HEK293 (cell line): Measurements from ENCODE around the gene APLP2.

Source experiments
- CTCF ChIA-PET: fragments of 350-600 bp; formaldehyde crosslinking; extraction: SDS; loops from one replicate; lab custom pipeline; 2021; ENCODE audit warnings: antibody characterized with exemption; lab: Yijun Ruan, JAX
- POLR2A ChIA-PET: fragments of 300-600 bp; formaldehyde crosslinking; extraction: SDS; loops from one replicate; lab custom pipeline; 2020; ENCODE audit warnings: antibody characterized with exemption, inconsistent platforms; lab: Yijun Ruan, JAX
- H3K27ac ChIP-seq: fragments of 200-500 bp; sonication (Bioruptor generic); 2 replicates; pipeline ENCODE4 v1.5.1; 2014; ENCODE audit warnings: low read depth, low read length, control low read depth, inconsistent platforms; ENCODE audit errors: extremely low read depth
- H3K36me3 ChIP-seq, 2 experiments: fragments of 200-500 bp in 1 of 2; sonication (Bioruptor generic) in 1 of 2; 1 replicate in 1 of 2; 2 replicates in 1 of 2; pipeline ENCODE4 v1.5.1; 2014 to 2017; ENCODE audit warnings: inconsistent platforms in 2 of 2, low read length in 2 of 2; ENCODE audit not compliant: control insufficient read depth in 2 of 2, insufficient read depth in 1 of 2
- H3K4me1 ChIP-seq: fragments of 200-500 bp; sonication (Bioruptor generic); 2 replicates; pipeline ENCODE4 v1.5.1; 2014; ENCODE audit warnings: mild to moderate bottlenecking, low read length, inconsistent platforms; ENCODE audit not compliant: control insufficient read depth, insufficient read depth
- H3K4me3 ChIP-seq: 2 replicates; pipeline ENCODE4 v1.5.1; 2011; ENCODE audit warnings: low read depth, mild to moderate bottlenecking, control low read depth, low read length, moderate library complexity
- H3K9me3 ChIP-seq: fragments of 200-500 bp; sonication (Bioruptor generic); 2 replicates; pipeline ENCODE4 v1.5.1; 2014; ENCODE audit warnings: low read depth, low read length, inconsistent platforms; ENCODE audit not compliant: control insufficient read depth, insufficient read depth
- OVOL3 ChIP-seq: fragments of 450-650 bp; formaldehyde crosslinking; IDR thresholded peaks from 2 replicates; pipeline ENCODE4 v1.5.1; 2016; ENCODE audit warnings: missing biosample characterization, missing genetic modification characterization
- ZNF138 ChIP-seq: fragments of 450-650 bp; formaldehyde crosslinking; IDR thresholded peaks from 2 replicates; pipeline ENCODE4 v1.5.1; 2016; ENCODE audit warnings: missing biosample characterization, missing genetic modification characterization, borderline replicate concordance
- ZNF292 ChIP-seq: fragments of 450-650 bp; formaldehyde crosslinking; IDR thresholded peaks from 2 replicates; pipeline ENCODE4 v1.5.1; 2016; ENCODE audit warnings: low read depth, missing biosample characterization, missing genetic modification characterization, borderline replicate concordance
- ZNF324 ChIP-seq: fragments of 450-650 bp; formaldehyde crosslinking; IDR thresholded peaks from 2 replicates; pipeline ENCODE4 v1.5.1; 2016; ENCODE audit warnings: missing biosample characterization, missing genetic modification characterization
- ZNF350 ChIP-seq: fragments of 450-650 bp; formaldehyde crosslinking; IDR thresholded peaks from 2 replicates; pipeline ENCODE4 v1.5.0; 2017; ENCODE audit warnings: missing biosample characterization, mild to moderate bottlenecking, missing genetic modification characterization
- ZNF510 ChIP-seq: fragments of 450-650 bp; formaldehyde crosslinking; IDR thresholded peaks from 2 replicates; pipeline ENCODE4 v1.5.1; 2018; ENCODE audit warnings: mild to moderate bottlenecking, missing genetic modification characterization, missing biosample characterization; ENCODE audit not compliant: insufficient replicate concordance
- ZNF521 ChIP-seq: fragments of 450-650 bp; formaldehyde crosslinking; IDR thresholded peaks from 2 replicates; pipeline ENCODE4 v1.5.1; 2017; ENCODE audit warnings: missing biosample characterization, mild to moderate bottlenecking, missing genetic modification characterization
- ZNF530 ChIP-seq: fragments of 450-650 bp; formaldehyde crosslinking; IDR thresholded peaks from 2 replicates; pipeline ENCODE4 v1.5.1; 2016; ENCODE audit warnings: low read depth, missing biosample characterization, missing genetic modification characterization
- ZNF664 ChIP-seq: fragments of 450-650 bp; formaldehyde crosslinking; IDR thresholded peaks from 2 replicates; pipeline ENCODE4 v1.5.1; 2016; ENCODE audit warnings: missing biosample characterization, missing genetic modification characterization
- ZNF677 ChIP-seq: fragments of 450-650 bp; IDR thresholded peaks from 2 replicates; pipeline ENCODE4 v1.5.0; 2018; ENCODE audit warnings: missing biosample characterization, mild to moderate bottlenecking, missing genetic modification characterization, moderate library complexity
- TF ChIP-seq, protein P1 (sequence below): fragments of 450-650 bp; formaldehyde crosslinking; IDR thresholded peaks from 2 replicates; pipeline ENCODE4 v1.5.1; 2016; ENCODE audit warnings: missing biosample characterization, missing genetic modification characterization, borderline replicate concordance
- TF ChIP-seq, protein P2 (sequence below): fragments of 450-650 bp; formaldehyde crosslinking; IDR thresholded peaks from 2 replicates; pipeline ENCODE4 v1.5.1; 2017; ENCODE audit warnings: missing biosample characterization, missing genetic modification characterization
- TF ChIP-seq, protein P3 (sequence below): fragments of 450-650 bp; formaldehyde crosslinking; IDR thresholded peaks from 2 replicates; pipeline ENCODE4 v1.5.1; 2016; ENCODE audit warnings: missing biosample characterization, missing genetic modification characterization

APLP2 gene

DNA sequence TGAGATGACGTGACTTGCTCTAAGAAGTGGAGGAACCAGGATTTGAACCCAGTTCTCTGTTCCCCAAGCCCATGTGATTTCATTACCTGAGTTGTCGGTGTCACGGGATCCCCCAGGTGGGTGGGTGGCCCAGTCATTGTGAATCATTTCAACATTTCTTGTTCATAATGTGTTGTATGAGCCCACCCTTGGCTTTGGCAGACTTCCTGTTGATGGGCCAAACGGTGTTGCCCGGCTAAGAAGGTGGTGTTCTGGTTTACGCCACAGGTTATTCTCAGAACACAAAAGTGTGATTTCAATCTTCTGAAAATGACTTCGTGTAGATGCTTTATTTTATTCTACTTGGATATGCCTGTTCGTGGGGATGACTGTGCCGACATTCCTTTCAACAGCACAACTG lies 68.3 kb downstream of the APLP2 start (continued):
- TF ChIP-seq, protein P1, sequence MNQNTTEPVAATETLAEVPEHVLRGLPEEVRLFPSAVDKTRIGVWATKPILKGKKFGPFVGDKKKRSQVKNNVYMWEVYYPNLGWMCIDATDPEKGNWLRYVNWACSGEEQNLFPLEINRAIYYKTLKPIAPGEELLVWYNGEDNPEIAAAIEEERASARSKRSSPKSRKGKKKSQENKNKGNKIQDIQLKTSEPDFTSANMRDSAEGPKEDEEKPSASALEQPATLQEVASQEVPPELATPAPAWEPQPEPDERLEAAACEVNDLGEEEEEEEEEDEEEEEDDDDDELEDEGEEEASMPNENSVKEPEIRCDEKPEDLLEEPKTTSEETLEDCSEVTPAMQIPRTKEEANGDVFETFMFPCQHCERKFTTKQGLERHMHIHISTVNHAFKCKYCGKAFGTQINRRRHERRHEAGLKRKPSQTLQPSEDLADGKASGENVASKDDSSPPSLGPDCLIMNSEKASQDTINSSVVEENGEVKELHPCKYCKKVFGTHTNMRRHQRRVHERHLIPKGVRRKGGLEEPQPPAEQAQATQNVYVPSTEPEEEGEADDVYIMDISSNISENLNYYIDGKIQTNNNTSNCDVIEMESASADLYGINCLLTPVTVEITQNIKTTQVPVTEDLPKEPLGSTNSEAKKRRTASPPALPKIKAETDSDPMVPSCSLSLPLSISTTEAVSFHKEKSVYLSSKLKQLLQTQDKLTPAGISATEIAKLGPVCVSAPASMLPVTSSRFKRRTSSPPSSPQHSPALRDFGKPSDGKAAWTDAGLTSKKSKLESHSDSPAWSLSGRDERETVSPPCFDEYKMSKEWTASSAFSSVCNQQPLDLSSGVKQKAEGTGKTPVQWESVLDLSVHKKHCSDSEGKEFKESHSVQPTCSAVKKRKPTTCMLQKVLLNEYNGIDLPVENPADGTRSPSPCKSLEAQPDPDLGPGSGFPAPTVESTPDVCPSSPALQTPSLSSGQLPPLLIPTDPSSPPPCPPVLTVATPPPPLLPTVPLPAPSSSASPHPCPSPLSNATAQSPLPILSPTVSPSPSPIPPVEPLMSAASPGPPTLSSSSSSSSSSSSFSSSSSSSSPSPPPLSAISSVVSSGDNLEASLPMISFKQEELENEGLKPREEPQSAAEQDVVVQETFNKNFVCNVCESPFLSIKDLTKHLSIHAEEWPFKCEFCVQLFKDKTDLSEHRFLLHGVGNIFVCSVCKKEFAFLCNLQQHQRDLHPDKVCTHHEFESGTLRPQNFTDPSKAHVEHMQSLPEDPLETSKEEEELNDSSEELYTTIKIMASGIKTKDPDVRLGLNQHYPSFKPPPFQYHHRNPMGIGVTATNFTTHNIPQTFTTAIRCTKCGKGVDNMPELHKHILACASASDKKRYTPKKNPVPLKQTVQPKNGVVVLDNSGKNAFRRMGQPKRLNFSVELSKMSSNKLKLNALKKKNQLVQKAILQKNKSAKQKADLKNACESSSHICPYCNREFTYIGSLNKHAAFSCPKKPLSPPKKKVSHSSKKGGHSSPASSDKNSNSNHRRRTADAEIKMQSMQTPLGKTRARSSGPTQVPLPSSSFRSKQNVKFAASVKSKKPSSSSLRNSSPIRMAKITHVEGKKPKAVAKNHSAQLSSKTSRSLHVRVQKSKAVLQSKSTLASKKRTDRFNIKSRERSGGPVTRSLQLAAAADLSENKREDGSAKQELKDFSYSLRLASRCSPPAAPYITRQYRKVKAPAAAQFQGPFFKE (tag by site-specific recombination): no peak
- TF ChIP-seq, protein P2, sequence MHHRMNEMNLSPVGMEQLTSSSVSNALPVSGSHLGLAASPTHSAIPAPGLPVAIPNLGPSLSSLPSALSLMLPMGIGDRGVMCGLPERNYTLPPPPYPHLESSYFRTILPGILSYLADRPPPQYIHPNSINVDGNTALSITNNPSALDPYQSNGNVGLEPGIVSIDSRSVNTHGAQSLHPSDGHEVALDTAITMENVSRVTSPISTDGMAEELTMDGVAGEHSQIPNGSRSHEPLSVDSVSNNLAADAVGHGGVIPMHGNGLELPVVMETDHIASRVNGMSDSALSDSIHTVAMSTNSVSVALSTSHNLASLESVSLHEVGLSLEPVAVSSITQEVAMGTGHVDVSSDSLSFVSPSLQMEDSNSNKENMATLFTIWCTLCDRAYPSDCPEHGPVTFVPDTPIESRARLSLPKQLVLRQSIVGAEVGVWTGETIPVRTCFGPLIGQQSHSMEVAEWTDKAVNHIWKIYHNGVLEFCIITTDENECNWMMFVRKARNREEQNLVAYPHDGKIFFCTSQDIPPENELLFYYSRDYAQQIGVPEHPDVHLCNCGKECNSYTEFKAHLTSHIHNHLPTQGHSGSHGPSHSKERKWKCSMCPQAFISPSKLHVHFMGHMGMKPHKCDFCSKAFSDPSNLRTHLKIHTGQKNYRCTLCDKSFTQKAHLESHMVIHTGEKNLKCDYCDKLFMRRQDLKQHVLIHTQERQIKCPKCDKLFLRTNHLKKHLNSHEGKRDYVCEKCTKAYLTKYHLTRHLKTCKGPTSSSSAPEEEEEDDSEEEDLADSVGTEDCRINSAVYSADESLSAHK: no peak
- no peak for TF ChIP-seq ZNF292
- TF ChIP-seq ZNF510: no peak

DNA sequence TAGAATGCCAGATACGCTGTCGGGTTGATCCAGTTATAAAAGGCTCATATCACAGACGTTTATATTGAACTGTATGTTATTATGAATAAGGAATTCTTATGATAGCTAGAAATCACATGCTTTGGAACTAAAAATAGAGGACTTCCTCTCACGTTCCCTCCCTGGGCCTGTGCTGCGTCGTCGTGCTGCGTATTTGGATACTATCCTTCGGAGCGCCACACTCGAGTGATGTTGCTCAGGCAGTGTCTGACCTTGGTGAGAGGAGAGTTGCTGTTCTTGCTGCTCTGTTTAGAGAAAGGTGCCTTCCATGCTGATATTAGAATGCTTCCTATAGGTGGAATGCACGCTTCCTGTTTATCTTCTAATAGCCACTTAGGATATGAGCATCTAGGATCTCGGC lies 69.7 kb downstream of the APLP2 start:
- ChIA-PET POLR2A (no interaction called here), CTCF (no interaction called here)
- H3K36me3 ChIP-seq: peaks cover 3 to 92% of the 10 kb centered on the region in 2 experiments; a peak in 2 of 3 replicates
- no peak overlapping the region for H3K27ac ChIP-seq
- H3K9me3 ChIP-seq: no peaks in the 10 kb centered on the region
- no peak overlapping the region for H3K4me3 ChIP-seq
- no peaks in the 10 kb centered on the region for H3K4me1 ChIP-seq
- TF ChIP-seq OVOL3 (tag by site-specific recombination) (no peak), ZNF677 (no peak), ZNF530 (no peak), ZNF664 (tag by site-specific recombination) (no peak), ZNF324 (tag by site-specific recombination) (no peak), ZNF521 (no peak), ZNF138 (tag by site-specific recombination) (no peak), ZNF350 (tag by site-specific recombination) (no peak)
- TF ChIP-seq, protein P3, sequence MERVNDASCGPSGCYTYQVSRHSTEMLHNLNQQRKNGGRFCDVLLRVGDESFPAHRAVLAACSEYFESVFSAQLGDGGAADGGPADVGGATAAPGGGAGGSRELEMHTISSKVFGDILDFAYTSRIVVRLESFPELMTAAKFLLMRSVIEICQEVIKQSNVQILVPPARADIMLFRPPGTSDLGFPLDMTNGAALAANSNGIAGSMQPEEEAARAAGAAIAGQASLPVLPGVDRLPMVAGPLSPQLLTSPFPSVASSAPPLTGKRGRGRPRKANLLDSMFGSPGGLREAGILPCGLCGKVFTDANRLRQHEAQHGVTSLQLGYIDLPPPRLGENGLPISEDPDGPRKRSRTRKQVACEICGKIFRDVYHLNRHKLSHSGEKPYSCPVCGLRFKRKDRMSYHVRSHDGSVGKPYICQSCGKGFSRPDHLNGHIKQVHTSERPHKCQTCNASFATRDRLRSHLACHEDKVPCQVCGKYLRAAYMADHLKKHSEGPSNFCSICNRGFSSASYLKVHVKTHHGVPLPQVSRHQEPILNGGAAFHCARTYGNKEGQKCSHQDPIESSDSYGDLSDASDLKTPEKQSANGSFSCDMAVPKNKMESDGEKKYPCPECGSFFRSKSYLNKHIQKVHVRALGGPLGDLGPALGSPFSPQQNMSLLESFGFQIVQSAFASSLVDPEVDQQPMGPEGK: no peak
